MCF 10A (cell line): ENCODE measurements around the gene MARS1. TPM values are rescaled to one million over a fixed set of nuclear protein-coding genes. Genes with fewer than 3 reads are reported as not detected.

Experiments used
- BruUV-seq: library from RNA; stranded (reverse); fragments of 400-500 nt; replicated peaks from 2 replicates; lab custom pipeline; 2021; lab: Mats Ljungman, UMichigan
- CTCF ChIA-PET: fragments of 300-600 bp; sonication (Branson Sonifier 250); formaldehyde crosslinking; extraction: SDS; loops from one replicate; lab custom pipeline; 2021; ENCODE audit warnings: antibody characterized with exemption, inconsistent platforms; lab: Yijun Ruan, JAX
- POLR2A ChIA-PET: fragments of 300-600, 350-650 bp; sonication (Branson Sonifier 250); formaldehyde crosslinking; extraction: SDS; loops from one replicate; lab custom pipeline; 2020; ENCODE audit warnings: antibody characterized with exemption, inconsistent platforms; lab: Yijun Ruan, JAX
- DNase-seq: peaks from one replicate; pipeline ENCODE4 v3.0.0-alpha.2; 2018; ENCODE audit not compliant: unreplicated experiment
- H3K27ac Mint-ChIP-seq: one replicate; pipeline ENCODE4 v1.8.0; 2022; ENCODE audit warnings: mild to moderate bottlenecking, low read depth, mixed read lengths; ENCODE audit not compliant: unreplicated experiment
- H3K27me3 Mint-ChIP-seq: one replicate; pipeline ENCODE4 v1.8.0; 2022; ENCODE audit warnings: mixed read lengths; ENCODE audit not compliant: insufficient read depth, unreplicated experiment
- H3K36me3 Mint-ChIP-seq: one replicate; pipeline ENCODE4 v1.8.0; 2022; ENCODE audit warnings: mild to moderate bottlenecking, moderate library complexity, mixed read lengths; ENCODE audit not compliant: insufficient read depth, unreplicated experiment
- H3K4me1 Mint-ChIP-seq: one replicate; pipeline ENCODE4 v1.8.0; 2022; ENCODE audit warnings: mixed read lengths; ENCODE audit not compliant: insufficient read depth, unreplicated experiment
- H3K4me3 Mint-ChIP-seq: one replicate; pipeline ENCODE4 v1.8.0; 2022; ENCODE audit warnings: mild to moderate bottlenecking, moderate library complexity, mixed read lengths; ENCODE audit not compliant: unreplicated experiment
- H3K9me3 Mint-ChIP-seq: one replicate; pipeline ENCODE4 v1.8.0; 2022; ENCODE audit warnings: mixed read lengths; ENCODE audit not compliant: unreplicated experiment
- CTCF ChIP-seq: fragments of 200-600 bp; IDR thresholded peaks from one replicate; pipeline ENCODE4 v1.8.0; 2022; ENCODE audit warnings: antibody characterized with exemption, mild to moderate bottlenecking; ENCODE audit not compliant: unreplicated experiment
- intact Hi-C: fragments of 100-400 bp; cut with micrococcal nuclease; formaldehyde crosslinking; loops from 2 replicates; pipeline ENCODE4 v1.14.1; 2022
- total RNA-seq: library from RNA; stranded (reverse); gene quantifications from 2 replicates; pipeline ENCODE4 v1.2.3, GENCODE V29; 2022

Gene MARS1
- total RNA-seq, 1 experiment from 2014 or later = 762 TPM

- POLR2A ChIA-PET = interaction anchor here (1.4 kb wide), 1 partner anchor 46 kb away, joined by 4 read pairs; the partner anchor contains the start of gene DDIT3
Measured at GRCh38 chr12:57474430-57474829, 13.4 kb upstream of the MARS1 start.

GRCh38 chr12:57474862-57475261 lies 13.0 kb upstream of the MARS1 start:
- Mint-ChIP-seq H3K27ac (no peak overlapping the region), H3K9me3 (no peaks in the 10 kb centered on the region), H3K36me3 (no peaks in the 10 kb centered on the region), H3K4me3 (no peak overlapping the region), H3K4me1 (peaks cover 7% of the 10 kb centered on the region), H3K27me3 (peaks cover 86% of the 10 kb centered on the region)
- TF ChIP-seq CTCF = no peak
- intact Hi-C loops = no loop called here
- POLR2A ChIA-PET = interaction anchor here (1.4 kb wide), 1 partner anchor 45 kb away, joined by 4 read pairs; the partner anchor contains the start of gene DDIT3
- BruUV-seq = no TSS peak
- CTCF ChIA-PET = interaction anchor here (0.7 to 2.7 kb wide), 4 partner anchors 12 to 18 kb away, joined by 3 to 18 read pairs (median 4); no protein-coding TSS in a partner anchor
- no peak for DNase-seq

More at GRCh38 chr12:57474430-57474829, 13.4 kb upstream of the MARS1 start:
- no peak overlapping the region for H3K4me3 Mint-ChIP-seq
- no peak for DNase-seq
- CTCF ChIA-PET = interaction anchor here (0.5 to 2.7 kb wide), 6 partner anchors 11 to 1253 kb away, joined by 3 to 18 read pairs (median 4); no protein-coding TSS in a partner anchor
- peaks cover 86% of the 10 kb centered on the region for H3K27me3 Mint-ChIP-seq
- H3K9me3 Mint-ChIP-seq = no peaks in the 10 kb centered on the region
- TF ChIP-seq CTCF = no peak
- H3K27ac Mint-ChIP-seq = no peak overlapping the region
- intact Hi-C loops = no loop called here
- H3K36me3 Mint-ChIP-seq = no peaks in the 10 kb centered on the region
- peaks cover 7% of the 10 kb centered on the region for H3K4me1 Mint-ChIP-seq
- no TSS peak for BruUV-seq

DNA sequence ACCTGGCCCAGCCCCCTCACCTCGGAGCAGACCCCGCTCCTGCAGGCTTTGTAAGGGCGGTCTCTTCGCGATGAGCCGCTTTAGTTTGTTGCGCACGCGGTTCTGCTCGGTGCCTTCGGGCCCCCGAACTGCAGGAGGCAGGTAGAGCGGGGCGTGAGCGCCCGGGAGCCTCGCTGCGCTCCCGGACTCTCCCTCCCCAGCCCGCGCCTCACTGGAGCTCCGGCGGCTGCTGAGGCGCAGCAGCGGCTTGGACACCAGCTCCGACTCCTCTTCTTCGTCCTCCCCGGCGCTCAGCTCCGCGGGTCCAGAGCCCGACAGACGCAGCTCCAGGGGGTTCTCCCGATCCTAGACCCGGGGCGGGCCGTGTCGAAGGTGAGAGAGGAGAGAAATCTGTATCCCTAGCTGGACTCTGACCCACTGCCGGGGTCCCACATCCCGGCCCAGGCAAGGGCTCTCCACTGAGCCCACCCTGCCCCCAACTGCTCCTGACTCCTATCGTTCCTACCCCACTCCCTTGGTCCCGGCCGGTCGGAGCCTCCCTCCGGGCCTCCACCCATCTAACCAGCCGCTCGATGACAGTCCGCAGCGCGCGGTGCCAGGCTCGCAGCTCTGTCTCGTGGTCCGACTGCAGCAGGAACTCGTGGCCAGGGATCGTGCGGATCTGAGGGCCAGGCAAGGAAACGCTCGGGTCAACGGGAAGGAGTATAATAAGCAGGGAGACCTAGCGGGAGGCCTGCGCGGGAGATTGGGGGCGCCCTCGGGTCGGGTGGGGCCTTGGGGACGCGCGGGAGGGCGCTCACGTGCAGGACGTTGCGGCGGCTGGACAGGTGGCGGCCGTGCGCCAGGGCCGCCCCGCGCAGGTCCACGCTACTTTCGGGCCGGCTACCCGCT lies 12.4 kb upstream of the MARS1 start:
- intact Hi-C loops = no loop called here
- POLR2A ChIA-PET = interaction anchor here (1.4 kb wide), 1 partner anchor 44 kb away, joined by 4 read pairs; the partner anchor contains the start of gene DDIT3
- peaks cover 7% of the 10 kb centered on the region for H3K4me1 Mint-ChIP-seq
- DNase-seq = no peak
- no TSS peak for BruUV-seq
- no peaks in the 10 kb centered on the region for H3K36me3 Mint-ChIP-seq
- no peak for TF ChIP-seq CTCF
- H3K27me3 Mint-ChIP-seq = peaks cover 87% of the 10 kb centered on the region
- CTCF ChIA-PET = interaction anchor here (0.5 to 2.7 kb wide), 5 partner anchors 13 to 48 kb away, joined by 3 to 18 read pairs (median 3); no protein-coding TSS in a partner anchor
- H3K4me3 Mint-ChIP-seq = peak overlapping the region; percentile 31
- no peaks in the 10 kb centered on the region for H3K9me3 Mint-ChIP-seq
- H3K27ac Mint-ChIP-seq = no peak overlapping the region
